Nucleus accumbens (tissue), 56 donors: Measurements from ENCODE around the gene PTPRN2.

Source experiments
- DNase-seq, 56 donors: peaks; one replicate each; lab custom pipeline; 2025; lab: John Stamatoyannopoulos, UW

PTPRN2 gene

DNA sequence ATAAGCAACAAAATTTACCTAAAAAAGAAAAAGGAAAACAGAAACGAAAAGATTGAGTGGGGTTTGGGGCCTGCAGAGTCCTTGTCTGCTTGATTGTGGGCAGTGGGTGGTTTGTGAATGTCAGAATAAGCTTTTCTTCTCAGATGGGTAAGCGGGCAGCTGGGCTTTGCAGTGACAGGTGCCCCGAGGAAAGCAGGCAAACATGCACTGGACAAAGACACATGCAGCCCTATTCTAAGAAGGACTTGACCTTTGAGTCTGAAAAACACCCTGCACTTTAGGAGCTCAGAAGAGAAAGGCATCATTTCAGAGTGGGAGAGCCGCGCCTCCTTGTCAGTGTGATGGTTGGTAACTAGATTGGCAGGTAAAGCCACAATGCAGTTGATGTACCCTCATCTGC is 562.7 kb downstream of the PTPRN2 start:
- no peak for DNase-seq

- no peak for DNase-seq
Measured at GRCh38 chr7:158024351-158024715, 563.3 kb downstream of the PTPRN2 start.

DNA sequence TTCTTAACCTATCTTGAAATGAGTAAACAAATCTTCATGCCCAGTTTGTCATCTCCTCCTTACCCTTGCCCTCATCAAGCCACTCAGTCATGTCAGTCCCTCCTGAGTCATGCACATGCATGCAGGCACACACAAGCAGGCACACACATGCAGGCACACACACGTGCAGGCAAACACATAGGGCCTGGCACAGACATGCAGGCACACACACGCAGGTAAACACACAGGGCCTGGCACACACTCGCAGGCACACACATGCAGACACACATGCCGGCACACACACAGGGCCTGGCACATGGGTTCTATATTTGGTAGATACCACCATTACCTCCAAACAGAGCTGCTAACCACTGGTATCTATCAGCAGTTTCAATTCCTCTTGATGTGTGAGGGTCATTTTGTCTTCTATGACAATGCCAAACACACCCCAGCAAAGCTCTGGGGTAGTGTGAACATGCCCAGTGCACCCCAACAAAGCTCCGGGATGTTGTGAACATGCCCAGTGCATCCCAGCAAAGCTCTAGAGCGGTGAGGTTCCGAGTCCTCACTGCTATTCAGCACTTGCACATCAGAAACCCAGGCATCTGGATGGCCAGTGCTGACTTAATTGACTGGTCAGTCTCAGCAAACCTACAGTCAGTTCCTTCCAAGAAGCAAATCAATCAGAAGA is 563.8 kb downstream of the PTPRN2 start:
- peak in 1 of 56 donors; percentile 21 for DNase-seq

GRCh38 chr7:158023157-158023556 is 564.5 kb downstream of the PTPRN2 start:
- no peak for DNase-seq

- DNase-seq, result no peak
Measured at GRCh38 chr7:158022601-158023000, 565.0 kb downstream of the PTPRN2 start.

DNA sequence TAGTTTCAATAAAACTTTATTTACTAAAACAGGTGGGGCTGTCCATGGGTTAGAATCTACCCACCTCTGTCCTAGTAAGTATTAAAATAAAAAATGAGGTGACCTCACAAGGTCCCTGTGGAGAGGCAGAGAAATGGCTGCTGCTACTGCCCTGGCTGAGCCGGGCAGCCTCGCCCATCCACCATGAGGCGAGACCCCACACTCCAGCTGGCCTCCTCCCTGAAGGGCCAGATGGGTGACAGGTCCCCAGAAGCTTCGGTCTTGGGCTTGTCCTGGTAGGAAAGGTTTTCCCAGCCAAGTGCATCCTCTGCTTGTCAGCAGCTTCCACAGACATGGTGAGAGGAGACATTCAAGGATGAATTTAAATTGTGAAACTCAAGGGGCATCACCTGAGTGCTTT is 565.8 kb downstream of the PTPRN2 start:
- no peak for DNase-seq

GRCh38 chr7:158020706-158021095 is 566.9 kb downstream of the PTPRN2 start:
- no peak for DNase-seq

DNA sequence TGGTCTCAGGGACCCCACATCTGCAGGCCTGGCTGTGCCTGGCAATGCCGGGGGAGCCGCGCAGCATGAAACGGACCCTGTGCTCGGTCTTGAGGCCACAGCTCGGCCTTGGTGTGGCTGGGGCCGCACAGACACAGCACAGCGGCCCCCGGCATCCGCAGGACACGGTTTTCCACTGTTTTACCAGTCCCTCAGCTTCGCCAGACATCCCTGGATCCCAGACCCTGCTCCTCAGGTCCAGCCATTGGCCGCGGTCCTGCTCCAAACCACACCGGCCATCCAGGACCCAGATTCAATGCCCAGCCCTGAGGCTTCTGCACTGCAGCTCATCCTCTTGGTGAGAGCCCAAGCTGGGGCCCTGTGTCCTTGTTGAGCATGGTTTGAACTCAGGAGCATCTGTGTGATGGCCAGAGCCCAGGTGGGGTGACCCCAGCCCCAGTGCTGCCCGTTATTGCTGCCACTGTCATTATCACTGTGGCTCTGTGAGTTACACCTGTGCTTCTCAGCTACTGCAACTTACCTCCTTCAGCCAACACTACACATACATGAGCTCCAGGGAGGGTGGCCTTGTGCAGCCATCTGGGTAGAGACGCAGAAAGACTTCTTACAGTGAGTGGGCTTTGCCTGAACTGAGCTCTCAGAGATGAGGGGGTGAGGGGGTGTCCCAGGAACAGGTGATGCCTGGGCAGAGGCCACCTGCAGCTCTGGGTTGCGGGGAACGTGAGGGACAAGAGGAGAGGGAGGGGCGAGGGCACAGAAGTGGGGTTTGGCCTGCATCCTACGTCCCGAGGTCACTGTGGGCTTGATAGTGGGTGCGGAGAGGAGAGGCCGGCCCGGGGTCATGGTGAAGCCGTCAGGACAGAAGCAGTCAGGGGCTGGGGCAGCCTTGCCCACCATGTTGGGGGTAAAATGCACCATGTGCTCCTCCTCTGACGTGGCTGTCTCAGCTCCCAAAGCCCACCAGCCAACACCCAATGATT is 567.6 kb downstream of the PTPRN2 start:
- DNase-seq, result no peak

- no peak for DNase-seq
Measured at GRCh38 chr7:158018971-158019645, 568.5 kb downstream of the PTPRN2 start.

DNA sequence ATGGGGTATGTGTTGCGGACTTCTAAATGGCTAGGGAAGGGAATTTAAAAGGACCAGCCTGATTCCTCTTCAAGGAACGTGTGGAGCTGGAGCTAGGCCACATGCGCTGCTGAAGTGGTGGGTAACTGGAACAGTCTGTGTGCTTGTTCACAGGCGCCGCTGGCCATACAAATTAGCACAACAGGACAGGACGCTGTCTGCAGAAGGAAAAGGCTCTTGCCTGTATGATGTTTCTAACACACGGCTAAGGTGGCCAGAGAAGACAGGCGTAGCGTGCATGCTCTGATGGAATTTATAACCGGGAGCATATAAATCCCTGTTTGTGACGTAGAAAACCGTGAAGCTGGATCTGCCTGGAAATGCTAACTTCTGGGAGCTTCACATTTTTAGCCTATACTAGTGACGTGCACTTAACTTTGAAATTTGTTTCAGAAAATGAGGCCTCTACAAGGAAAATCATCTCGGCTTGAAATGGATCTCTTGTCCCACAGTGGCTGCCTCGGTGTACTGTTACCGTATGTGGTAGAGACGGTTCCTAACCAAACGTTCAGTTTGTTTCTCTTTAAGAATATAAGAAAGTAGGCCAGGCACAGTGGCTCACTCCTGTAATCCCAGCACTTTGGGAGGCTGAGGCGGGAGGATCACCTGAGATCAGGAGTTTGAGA is 569.4 kb downstream of the PTPRN2 start:
- peak in 6 of 56 donors; percentile 16 to 57 (median 28) for DNase-seq

DNA sequence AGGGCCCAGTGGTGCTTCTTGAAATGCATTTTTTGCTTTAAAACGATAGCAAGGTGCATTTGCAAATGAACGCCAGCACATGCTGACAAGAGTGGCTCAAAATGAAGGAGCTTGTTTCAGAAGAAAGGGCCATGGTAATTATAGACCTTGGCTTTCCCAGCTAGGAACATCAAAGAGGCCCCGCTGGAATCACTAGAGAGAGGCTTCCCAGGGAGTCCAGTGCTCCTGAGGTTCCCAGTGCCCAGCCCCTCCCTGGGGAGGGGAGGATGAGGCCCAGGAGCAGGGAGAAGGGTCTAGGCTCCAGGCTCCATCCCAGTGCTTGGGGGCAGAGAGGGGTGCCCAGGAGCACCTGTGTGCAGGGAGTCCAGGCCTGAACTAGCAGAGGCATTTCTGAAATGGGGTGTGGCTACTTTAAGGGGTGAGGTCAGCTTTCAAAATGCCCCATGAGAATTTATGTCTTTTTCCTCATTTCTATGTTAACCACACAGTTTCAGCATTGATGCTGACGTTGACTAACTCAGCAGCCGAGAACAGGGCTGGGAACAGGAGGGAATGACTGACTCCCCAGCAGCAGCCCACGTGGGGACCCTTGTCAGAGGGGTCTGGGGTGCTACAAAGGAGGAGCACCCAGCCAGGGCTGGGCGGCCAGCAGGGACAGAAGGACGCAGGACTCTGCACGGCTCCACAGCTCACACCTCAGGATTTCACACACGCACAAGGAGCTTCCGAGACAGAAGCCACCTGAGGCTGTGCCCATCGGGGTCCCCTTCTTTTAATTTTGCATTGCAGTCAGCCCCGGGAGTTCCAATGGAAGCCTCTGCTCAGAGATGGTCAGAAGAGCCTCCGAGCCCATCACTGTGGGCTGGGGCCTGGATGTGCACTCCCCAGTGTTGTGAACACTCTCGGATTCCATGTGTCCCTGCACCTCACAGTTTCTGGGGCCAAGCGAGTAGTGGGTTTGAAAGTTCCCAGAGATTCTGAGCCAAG is 570.2 kb downstream of the PTPRN2 start:
- no peak for DNase-seq

- DNase-seq, result peak in 26 of 56 donors; percentile 13 to 73 (median 28)
Measured at GRCh38 chr7:158016180-158017097, 571.2 kb downstream of the PTPRN2 start.

- no peak for DNase-seq
Measured at GRCh38 chr7:158015403-158016179, 572.0 kb downstream of the PTPRN2 start.

- DNase-seq, result no peak
Measured at GRCh38 chr7:158014976-158015375, 572.6 kb downstream of the PTPRN2 start.

DNA sequence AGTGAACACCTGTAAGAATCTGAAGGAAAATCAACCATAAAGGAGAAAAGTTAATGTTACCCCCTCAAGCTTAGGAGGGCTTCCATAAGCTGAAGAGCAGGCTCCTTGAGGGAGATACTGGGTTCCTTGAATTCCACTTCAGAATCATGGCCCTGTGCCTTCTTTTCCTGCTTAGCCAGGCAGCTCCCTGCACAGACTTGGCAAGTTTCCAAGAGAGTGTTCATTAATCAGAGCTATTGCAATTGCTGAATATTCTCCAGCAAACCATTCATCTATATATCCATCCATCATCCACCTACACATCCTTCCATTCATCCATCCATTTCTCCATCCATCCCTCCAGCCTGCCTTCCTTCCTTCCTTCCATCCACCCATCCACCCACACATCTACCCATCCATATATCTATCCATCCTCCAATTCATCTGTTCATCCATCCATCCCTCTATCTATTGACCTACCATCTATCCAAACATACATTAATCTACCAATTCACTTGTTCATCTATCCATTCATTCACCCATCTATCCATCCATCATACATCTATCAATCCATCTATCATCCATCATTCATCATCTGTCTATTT is 574.4 kb downstream of the PTPRN2 start:
- no peak for DNase-seq

GRCh38 chr7:158011941-158012340 is 575.7 kb downstream of the PTPRN2 start:
- no peak for DNase-seq
